ENCODE results near the gene MRPS27.

The MRPS27 gene

DNA sequence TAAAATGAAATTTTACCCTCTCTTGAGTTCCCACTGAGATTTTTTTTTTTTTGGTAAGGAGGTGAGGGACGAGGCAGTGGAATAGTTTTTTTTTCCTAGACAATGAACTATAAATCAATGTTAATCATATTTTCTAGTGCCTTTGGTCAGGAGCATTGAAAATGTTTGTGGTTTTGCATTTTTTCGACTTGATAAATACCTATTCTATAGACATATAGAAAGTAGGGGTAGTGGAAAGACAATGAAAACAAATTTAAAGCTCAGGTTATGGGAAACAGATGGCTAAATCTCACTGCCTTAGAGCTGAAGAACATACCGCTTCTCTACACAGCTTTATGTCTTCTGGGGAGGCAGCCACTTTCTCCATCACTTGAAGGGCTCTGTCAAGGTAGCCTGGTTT is 94.3 kb downstream of the MRPS27 start:
- no peak for DNase-seq (ENCODE audit: low read depth in 1 of 2, low spot score in 1 of 2)
- Histone ChIP-seq H3K27ac (replicated peaks) (no peak overlapping the region), H3K27me3 (ENCODE audit: insufficient read depth, poor library complexity, severe bottlenecking) (no peaks in the 10 kb centered on the region), H3K4me3 (replicated peaks; ENCODE audit: insufficient read depth, low read length) (no peak overlapping the region)
- TF ChIP-seq GABPA (IDR thresholded peaks at IDR 0.05; ENCODE audit: low read depth) (no peak), POLR2AphosphoS5 (IDR thresholded peaks at IDR 0.05; ENCODE audit: low read depth) (no peak), SPI1 (IDR thresholded peaks at IDR 0.05; ENCODE audit: borderline replicate concordance, low read depth) (no peak)
- TF ChIP-seq, protein P1, sequence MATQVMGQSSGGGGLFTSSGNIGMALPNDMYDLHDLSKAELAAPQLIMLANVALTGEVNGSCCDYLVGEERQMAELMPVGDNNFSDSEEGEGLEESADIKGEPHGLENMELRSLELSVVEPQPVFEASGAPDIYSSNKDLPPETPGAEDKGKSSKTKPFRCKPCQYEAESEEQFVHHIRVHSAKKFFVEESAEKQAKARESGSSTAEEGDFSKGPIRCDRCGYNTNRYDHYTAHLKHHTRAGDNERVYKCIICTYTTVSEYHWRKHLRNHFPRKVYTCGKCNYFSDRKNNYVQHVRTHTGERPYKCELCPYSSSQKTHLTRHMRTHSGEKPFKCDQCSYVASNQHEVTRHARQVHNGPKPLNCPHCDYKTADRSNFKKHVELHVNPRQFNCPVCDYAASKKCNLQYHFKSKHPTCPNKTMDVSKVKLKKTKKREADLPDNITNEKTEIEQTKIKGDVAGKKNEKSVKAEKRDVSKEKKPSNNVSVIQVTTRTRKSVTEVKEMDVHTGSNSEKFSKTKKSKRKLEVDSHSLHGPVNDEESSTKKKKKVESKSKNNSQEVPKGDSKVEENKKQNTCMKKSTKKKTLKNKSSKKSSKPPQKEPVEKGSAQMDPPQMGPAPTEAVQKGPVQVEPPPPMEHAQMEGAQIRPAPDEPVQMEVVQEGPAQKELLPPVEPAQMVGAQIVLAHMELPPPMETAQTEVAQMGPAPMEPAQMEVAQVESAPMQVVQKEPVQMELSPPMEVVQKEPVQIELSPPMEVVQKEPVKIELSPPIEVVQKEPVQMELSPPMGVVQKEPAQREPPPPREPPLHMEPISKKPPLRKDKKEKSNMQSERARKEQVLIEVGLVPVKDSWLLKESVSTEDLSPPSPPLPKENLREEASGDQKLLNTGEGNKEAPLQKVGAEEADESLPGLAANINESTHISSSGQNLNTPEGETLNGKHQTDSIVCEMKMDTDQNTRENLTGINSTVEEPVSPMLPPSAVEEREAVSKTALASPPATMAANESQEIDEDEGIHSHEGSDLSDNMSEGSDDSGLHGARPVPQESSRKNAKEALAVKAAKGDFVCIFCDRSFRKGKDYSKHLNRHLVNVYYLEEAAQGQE (IDR thresholded peaks at IDR 0.05; ENCODE audit: insufficient replicate concordance, low read depth), result no peak
- TF ChIP-seq, protein P2, sequence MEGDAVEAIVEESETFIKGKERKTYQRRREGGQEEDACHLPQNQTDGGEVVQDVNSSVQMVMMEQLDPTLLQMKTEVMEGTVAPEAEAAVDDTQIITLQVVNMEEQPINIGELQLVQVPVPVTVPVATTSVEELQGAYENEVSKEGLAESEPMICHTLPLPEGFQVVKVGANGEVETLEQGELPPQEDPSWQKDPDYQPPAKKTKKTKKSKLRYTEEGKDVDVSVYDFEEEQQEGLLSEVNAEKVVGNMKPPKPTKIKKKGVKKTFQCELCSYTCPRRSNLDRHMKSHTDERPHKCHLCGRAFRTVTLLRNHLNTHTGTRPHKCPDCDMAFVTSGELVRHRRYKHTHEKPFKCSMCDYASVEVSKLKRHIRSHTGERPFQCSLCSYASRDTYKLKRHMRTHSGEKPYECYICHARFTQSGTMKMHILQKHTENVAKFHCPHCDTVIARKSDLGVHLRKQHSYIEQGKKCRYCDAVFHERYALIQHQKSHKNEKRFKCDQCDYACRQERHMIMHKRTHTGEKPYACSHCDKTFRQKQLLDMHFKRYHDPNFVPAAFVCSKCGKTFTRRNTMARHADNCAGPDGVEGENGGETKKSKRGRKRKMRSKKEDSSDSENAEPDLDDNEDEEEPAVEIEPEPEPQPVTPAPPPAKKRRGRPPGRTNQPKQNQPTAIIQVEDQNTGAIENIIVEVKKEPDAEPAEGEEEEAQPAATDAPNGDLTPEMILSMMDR (IDR thresholded peaks at IDR 0.05; ENCODE audit: insufficient read depth, low read length), result no peak

DNA sequence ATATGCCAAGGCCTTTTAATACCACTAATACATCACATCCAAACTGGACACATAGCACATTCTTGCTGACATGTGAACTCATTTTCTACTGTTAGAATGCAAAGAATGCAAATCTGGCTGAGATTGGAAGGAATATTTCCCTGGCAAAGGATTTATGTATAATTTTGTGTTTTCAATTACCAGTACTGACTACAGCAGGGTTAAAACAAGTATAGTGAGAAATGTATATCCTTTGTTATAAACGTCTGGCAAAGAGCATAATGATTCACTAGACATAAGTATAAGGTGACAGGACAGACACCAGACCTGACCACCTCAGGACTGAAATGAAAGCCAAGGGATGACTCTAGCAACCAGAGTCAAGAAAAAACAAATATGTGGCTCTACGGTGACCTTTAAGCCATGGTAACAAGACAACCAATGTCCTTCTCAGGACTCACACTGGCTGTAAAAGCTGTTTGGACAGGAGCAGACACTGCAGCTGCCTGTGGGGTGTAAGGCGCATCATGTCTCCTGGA is 95.0 kb downstream of the MRPS27 start:
- no peak for TF ChIP-seq GABPA (IDR thresholded peaks at IDR 0.05; ENCODE audit: low read depth)
- TF ChIP-seq POLR2AphosphoS5 (IDR thresholded peaks at IDR 0.05; ENCODE audit: low read depth), result no peak
- TF ChIP-seq, protein P1 (IDR thresholded peaks at IDR 0.05; ENCODE audit: insufficient replicate concordance, low read depth), result no peak
- TF ChIP-seq, protein P2 (IDR thresholded peaks at IDR 0.05; ENCODE audit: insufficient read depth, low read length), result no peak
- TF ChIP-seq SPI1 (IDR thresholded peaks at IDR 0.05; ENCODE audit: borderline replicate concordance, low read depth), result no peak
- no peak overlapping the region for H3K4me3 ChIP-seq (replicated peaks; ENCODE audit: insufficient read depth, low read length)
- H3K27ac ChIP-seq (replicated peaks), result no peak overlapping the region
- no peak for DNase-seq (ENCODE audit: low read depth in 1 of 2, low spot score in 1 of 2)
- no peaks in the 10 kb centered on the region for H3K27me3 ChIP-seq (ENCODE audit: insufficient read depth, poor library complexity, severe bottlenecking)

DNA sequence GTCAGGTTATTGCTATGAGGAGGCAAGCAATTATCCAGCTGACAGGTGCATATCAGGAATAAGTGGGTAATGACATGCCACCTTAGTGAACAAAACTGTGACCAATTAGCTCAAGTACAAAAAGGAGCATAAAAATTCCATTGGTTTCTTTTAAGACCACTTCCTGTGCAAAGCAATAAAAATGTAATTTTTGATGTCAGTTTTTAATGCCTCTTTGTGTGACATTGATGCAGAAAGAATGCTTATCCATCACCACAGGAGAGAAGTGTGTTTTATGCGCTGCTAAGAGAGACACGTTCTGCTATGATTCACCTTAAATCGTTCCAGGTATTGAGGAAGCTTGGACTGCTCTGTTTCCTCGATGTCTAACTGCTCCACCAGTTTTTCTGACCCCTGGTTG is 96.7 kb downstream of the MRPS27 start:
- Histone ChIP-seq H3K27ac (replicated peaks) (no peak overlapping the region), H3K27me3 (ENCODE audit: insufficient read depth, poor library complexity, severe bottlenecking) (no peaks in the 10 kb centered on the region), H3K4me3 (replicated peaks; ENCODE audit: insufficient read depth, low read length) (no peak overlapping the region)
- DNase-seq (ENCODE audit: low read depth in 1 of 2, low spot score in 1 of 2), result no peak
- TF ChIP-seq POLR2AphosphoS5 (IDR thresholded peaks at IDR 0.05; ENCODE audit: low read depth), result no peak
- no peak for TF ChIP-seq GABPA (IDR thresholded peaks at IDR 0.05; ENCODE audit: low read depth)
- TF ChIP-seq SPI1 (IDR thresholded peaks at IDR 0.05; ENCODE audit: borderline replicate concordance, low read depth), result no peak

DNA sequence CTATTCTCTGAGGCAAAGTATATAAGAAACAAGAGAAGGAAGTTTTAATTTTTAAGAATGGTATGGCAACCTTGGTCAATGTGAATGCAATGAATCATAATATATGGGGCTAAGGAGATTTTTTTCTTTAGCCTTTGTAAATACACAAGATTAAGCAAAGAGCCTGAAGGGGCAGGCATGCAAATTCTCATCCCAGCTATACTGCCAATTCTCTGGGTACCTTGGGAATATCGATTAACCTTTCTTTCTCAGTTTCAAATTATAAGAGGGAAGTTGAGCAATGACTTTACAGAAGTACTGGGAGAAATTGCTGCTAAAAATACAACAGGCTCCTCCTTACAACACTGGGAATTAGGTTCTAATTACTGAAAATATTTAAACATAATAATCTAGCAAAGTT is 97.5 kb downstream of the MRPS27 start:
- Histone ChIP-seq H3K27me3 (ENCODE audit: insufficient read depth, poor library complexity, severe bottlenecking) (no peaks in the 10 kb centered on the region), H3K27ac (replicated peaks) (no peak overlapping the region), H3K4me3 (replicated peaks; ENCODE audit: insufficient read depth, low read length) (no peak overlapping the region)
- TF ChIP-seq, protein P2 (IDR thresholded peaks at IDR 0.05; ENCODE audit: insufficient read depth, low read length), result no peak
- TF ChIP-seq GABPA (IDR thresholded peaks at IDR 0.05; ENCODE audit: low read depth), result no peak
- no peak for DNase-seq (ENCODE audit: low read depth in 1 of 2, low spot score in 1 of 2)
